GM23248 (cell line): Measurements from ENCODE around the gene SYNE2.

Experiments used
- EZH2 ChIP-seq: fragments of 200-600 bp; sonication (generic); IDR thresholded peaks from 2 replicates; pipeline ENCODE4 v1.6.1; 2018; ENCODE audit warnings: antibody characterized with exemption, mild to moderate bottlenecking; ENCODE audit not compliant: insufficient read depth, poor library complexity, severe bottlenecking
- EZH2phosphoT487 ChIP-seq: fragments of 200-600 bp; sonication (generic); IDR thresholded peaks from 2 replicates; pipeline ENCODE4 v1.6.1; 2018; ENCODE audit warnings: antibody characterized with exemption, moderate library complexity, mild to moderate bottlenecking, low read depth; ENCODE audit not compliant: insufficient read depth

DNA sequence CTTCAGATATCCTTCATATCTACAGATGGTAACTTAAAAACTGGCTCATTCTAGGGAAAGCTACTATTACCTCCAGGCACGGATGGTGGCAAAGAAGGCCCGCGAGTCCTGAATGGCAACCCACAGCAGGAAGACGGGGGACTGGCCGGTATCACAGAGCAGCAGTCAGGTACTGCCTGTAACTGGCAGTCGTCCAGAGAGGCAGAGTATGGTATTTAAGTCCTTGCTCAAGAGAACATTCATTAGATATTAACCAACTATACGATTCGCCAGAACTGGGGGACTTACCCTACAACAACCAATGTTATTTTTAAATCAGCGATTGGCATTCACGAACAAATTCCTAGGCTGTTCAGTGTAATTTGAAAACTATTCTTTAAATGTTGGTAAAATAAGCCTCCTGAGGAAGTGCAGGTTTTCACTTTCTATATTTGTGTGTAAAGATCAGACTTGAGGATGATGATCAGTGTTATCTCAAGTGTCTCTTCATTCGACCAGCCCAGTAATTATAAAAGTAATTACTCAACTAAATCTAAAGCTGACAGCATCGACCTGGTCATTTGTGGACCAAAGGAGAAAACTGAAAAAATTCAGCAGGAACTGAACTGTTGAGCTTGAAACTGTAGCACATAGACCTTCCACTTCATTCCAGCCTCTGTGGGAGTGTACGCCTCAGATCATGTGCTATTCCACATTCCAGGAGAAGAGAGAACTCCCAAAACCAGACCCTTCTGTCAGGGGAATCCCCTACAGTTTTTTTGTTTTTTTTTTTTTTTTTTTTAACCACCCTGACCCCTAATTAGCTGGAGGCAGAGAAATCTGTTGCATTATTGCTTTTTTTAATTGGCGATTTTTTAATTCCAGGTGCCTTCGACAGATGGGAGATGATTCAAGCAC lies 365.8 kb downstream of the SYNE2 start:
- no peak for TF ChIP-seq EZH2
- TF ChIP-seq EZH2phosphoT487 = no peak
